Natural killer cell (primary cell): ENCODE results near the gene TMEM59. TPM values are rescaled to one million over a fixed set of nuclear protein-coding genes. Genes with fewer than 3 reads are reported as not detected.

ENCODE experiments used
- ATAC-seq, 3 donors: fragments of 150-1000 bp in 2 of 3; fragments of 200-7000 bp in 1 of 3; cut with Tn5 transposase; 1 replicate in 1 of 3; 2 replicates in 2 of 3; pipeline ENCODE4 v1.10.0; 2021; ENCODE audit warnings: mild to moderate bottlenecking in 2 of 3, moderate library complexity in 2 of 3
- DNase-seq, 2 donors: peaks; one replicate each; pipeline versions ENCODE4 v3.0.0 to v3.0.0-alpha.2; 2013 to 2021; ENCODE audit warnings: mixed read lengths in 1 of 2
- H3K27ac ChIP-seq: one replicate; pipeline ENCODE4 v1.5.1; 2013; ENCODE audit warnings: mild to moderate bottlenecking, low read length
- H3K27me3 ChIP-seq: one replicate; pipeline ENCODE4 v1.6.1; 2013; ENCODE audit warnings: low read length; ENCODE audit not compliant: control insufficient read depth, insufficient read depth
- H3K36me3 ChIP-seq: one replicate; pipeline ENCODE4 v1.6.1; 2013; ENCODE audit warnings: low read length; ENCODE audit not compliant: control insufficient read depth, insufficient read depth
- H3K4me1 ChIP-seq: one replicate; pipeline ENCODE4 v1.6.1; 2013; ENCODE audit warnings: low read length; ENCODE audit not compliant: control insufficient read depth, insufficient read depth
- H3K4me3 ChIP-seq: one replicate; pipeline ENCODE4 v1.5.1; 2013; ENCODE audit warnings: low read length
- H3K9me3 ChIP-seq: one replicate; pipeline ENCODE4 v1.6.1; 2013; ENCODE audit warnings: low read length; ENCODE audit not compliant: control insufficient read depth, insufficient read depth
- H3K27ac Mint-ChIP-seq, 2 donors: one replicate each; pipeline ENCODE4 v1.8.0; 2022; ENCODE audit warnings: mild to moderate bottlenecking in 2 of 2, mixed read lengths in 2 of 2, moderate library complexity in 1 of 2
- H3K27me3 Mint-ChIP-seq, 2 donors: one replicate each; pipeline ENCODE4 v1.8.0; 2022; ENCODE audit warnings: low read depth in 2 of 2, mixed read lengths in 2 of 2
- H3K36me3 Mint-ChIP-seq: one replicate; pipeline ENCODE4 v1.8.0; 2022; ENCODE audit warnings: mixed read lengths
- H3K4me1 Mint-ChIP-seq, 2 donors: one replicate each; pipeline ENCODE4 v1.8.0; 2022; ENCODE audit warnings: mixed read lengths in 2 of 2
- H3K4me3 Mint-ChIP-seq: one replicate; pipeline ENCODE4 v1.8.0; 2022; ENCODE audit warnings: mild to moderate bottlenecking, moderate library complexity, mixed read lengths
- H3K9me3 Mint-ChIP-seq, 2 donors: one replicate each; pipeline ENCODE4 v1.8.0; 2022; ENCODE audit warnings: mixed read lengths in 2 of 2
- CTCF ChIP-seq: fragments of 200-600 bp; IDR thresholded peaks from one replicate; pipeline ENCODE4 v1.8.0; 2022; ENCODE audit warnings: antibody characterized with exemption
- WGBS: methylation state at CpG from one replicate; pipeline ENCODE4 v1.1.7; 2013; ENCODE audit warnings: missing lambda C conversion rate; ENCODE audit not compliant: insufficient coverage; 5-methylcytosine and 5-hydroxymethylcytosine counted together
- intact Hi-C: fragments of 100-400 bp; cut with micrococcal nuclease; formaldehyde crosslinking; loops from one replicate; pipeline ENCODE4 v1.14.2; 2022
- total RNA-seq, 4 donors: library from RNA; stranded (reverse); fragments of 120-200 nt in 1 of 4; gene quantifications; one replicate each; pipeline versions ENCODE4 v1.2.3 to v1.2.4, GENCODE V29; 2013 to 2022

The TMEM59 gene
- total RNA-seq, 3 donors from 2014 or later (not counting 1 experiment from before 2014, with no cell fraction given), result 187 to 202 (median 199) TPM

GRCh38 chr1:54018635-54019034 is 34.4 kb downstream of the TMEM59 start:
- 84% methylated on average over 5 of the region's 5 CpGs for WGBS
- Mint-ChIP-seq H3K4me1 (no peaks in the 10 kb centered on the region), H3K4me3 (no peak overlapping the region), H3K36me3 (no peaks in the 10 kb centered on the region), H3K27ac (no peak overlapping the region), H3K9me3 (no peaks in the 10 kb centered on the region), H3K27me3 (peaks cover 0 to 7% of the 10 kb centered on the region in 2 donors)
- no peak overlapping the region for H3K4me3 ChIP-seq
- no peak for ATAC-seq
- no peak overlapping the region for H3K27ac ChIP-seq
- H3K4me1 ChIP-seq, result no peaks in the 10 kb centered on the region
- H3K36me3 ChIP-seq, result no peaks in the 10 kb centered on the region
- H3K9me3 ChIP-seq, result no peaks in the 10 kb centered on the region
- no peaks in the 10 kb centered on the region for H3K27me3 ChIP-seq
- DNase-seq, result no peak
- intact Hi-C loops, result no loop called here
- TF ChIP-seq CTCF, result no peak

GRCh38 chr1:54017979-54018378 is 35.0 kb downstream of the TMEM59 start, which contains the start of gene LDLRAD1:
TSS of gene LDLRAD1 (minus strand) at chr1:54018186. CDS start at chr1:54018112, 74 bp downstream.
- Histone ChIP-seq H3K27me3 (no peaks in the 10 kb centered on the region), H3K4me3 (no peak within 1 kb of the TSS), H3K27ac (no peak within 1 kb of the TSS), H3K4me1 (no peaks in the 10 kb centered on the region), H3K9me3 (no peaks in the 10 kb centered on the region), H3K36me3 (no peaks in the 10 kb centered on the region)
- H3K4me1 Mint-ChIP-seq, result no peaks in the 10 kb centered on the region
- peaks cover 0 to 11% of the 10 kb centered on the region in 2 donors for H3K27me3 Mint-ChIP-seq
- H3K9me3 Mint-ChIP-seq, result no peaks in the 10 kb centered on the region
- intact Hi-C loops, result no loop called here
- WGBS, result 76% methylated on average over 6 of the region's 6 CpGs
- no peak for TF ChIP-seq CTCF
- no peak for DNase-seq
- no peaks in the 10 kb centered on the region for H3K36me3 Mint-ChIP-seq
- no peak within 1 kb of the TSS for H3K4me3 Mint-ChIP-seq
- H3K27ac Mint-ChIP-seq, result no peak within 1 kb of the TSS
- no peak for ATAC-seq

DNA sequence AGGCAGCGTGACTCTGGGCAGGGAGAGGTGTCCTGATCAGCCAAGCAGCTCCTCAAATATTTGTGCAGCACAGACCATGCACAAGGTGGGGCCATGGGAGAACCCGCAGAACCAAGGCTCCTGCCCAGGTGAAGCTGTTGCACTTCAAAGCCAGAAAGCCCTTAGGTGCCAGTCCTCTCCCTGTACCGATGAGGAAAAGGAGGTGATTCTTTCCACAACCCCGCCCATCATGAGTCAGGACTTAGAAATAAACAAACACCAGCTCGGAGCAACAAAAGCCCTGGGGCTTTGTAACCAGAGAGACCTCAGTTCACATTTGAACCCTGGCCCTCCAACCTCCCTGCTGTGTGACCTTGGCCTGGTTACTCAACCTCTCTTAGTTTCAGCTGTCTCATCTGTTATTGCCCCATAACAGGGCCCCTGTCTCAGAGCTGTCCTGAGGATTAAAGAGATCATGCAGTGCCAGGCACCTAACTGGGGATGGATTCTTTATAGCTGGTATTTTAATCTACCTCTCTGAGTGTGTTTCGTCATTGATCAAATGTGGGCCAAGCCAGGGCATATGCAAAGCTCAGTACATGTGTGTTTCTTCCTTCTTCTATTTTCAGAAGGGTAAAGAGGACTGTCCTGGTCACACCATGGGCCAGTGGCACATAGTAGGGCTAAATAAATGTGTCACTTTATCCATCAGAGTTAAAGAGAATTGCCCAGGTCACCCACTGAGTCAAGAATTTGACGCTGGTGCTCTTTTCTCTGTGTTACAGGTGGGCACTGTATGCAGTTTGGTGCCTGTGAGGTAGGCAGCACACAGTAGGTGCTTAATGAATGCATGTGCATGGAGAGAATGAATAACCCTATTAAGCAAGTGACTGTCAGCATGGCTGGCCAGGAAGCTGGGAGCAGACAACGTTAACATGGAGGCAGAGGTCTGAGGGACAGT is 36.4 kb downstream of the TMEM59 start:
- intact Hi-C loops, result no loop called here
- H3K4me3 Mint-ChIP-seq, result no peak overlapping the region
- H3K4me1 Mint-ChIP-seq, result no peaks in the 10 kb centered on the region
- H3K27ac Mint-ChIP-seq, result no peak overlapping the region
- H3K4me1 ChIP-seq, result no peaks in the 10 kb centered on the region
- 76% methylated on average over 8 of the region's 8 CpGs for WGBS
- no peaks in the 10 kb centered on the region for H3K27me3 ChIP-seq
- ATAC-seq (no peak), DNase-seq (no peak)
- no peaks in the 10 kb centered on the region for H3K36me3 ChIP-seq
- no peaks in the 10 kb centered on the region for H3K36me3 Mint-ChIP-seq
- no peaks in the 10 kb centered on the region for H3K9me3 ChIP-seq
- no peak for TF ChIP-seq CTCF
- no peak overlapping the region for H3K4me3 ChIP-seq
- H3K27ac ChIP-seq, result no peak overlapping the region
- H3K9me3 Mint-ChIP-seq, result no peaks in the 10 kb centered on the region
- peaks cover 3 to 14% of the 10 kb centered on the region in 2 donors for H3K27me3 Mint-ChIP-seq
